Kidney capillary endothelial cell (primary cell): ENCODE results near the gene LHFPL2.

Experiments used
- DNase-seq: peaks from one replicate; pipeline ENCODE4 v3.0.0-alpha.2; 2018; ENCODE audit warnings: low spot score

The LHFPL2 gene

DNA sequence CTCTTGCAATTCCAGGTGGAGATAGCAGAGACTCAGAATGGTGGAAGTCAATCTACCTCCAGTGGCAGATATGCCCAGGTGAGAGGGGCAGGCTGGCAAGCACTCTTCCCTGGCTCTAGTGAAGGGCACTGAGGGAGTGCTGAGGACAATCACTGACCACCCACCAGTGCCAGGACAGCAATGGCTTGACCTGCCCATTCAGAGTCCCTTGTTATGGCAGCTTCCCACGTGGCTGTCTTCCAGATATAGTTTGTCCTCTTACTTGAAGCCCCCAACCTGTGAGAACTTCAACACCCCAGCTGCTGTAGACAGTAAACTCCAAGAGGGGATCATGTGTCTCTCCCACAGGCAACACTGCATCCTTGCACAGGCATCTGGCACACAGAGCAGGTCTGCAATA, 104.7 kb downstream of the LHFPL2 start:
- DNase-seq, result no peak

DNA sequence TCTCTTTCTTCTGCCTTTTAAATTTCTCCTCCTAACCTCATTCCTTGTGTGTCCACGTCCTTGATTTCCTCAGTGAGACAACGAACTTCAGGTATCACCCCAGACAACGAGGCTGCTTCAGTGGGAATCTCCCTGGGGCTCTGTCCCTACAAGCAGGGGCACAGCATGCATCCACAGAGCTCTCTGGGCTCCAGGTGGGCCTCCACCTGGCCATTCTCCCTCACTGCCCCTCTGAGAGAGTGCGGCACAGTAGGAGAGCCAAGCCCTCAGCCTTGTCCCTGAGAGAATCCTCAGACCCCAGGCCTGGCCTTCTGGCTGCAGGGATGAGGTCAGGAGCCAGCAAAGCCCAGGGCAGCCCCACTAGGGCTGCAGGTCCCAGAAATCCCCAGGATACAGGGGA, 105.3 kb downstream of the LHFPL2 start:
- no peak for DNase-seq

DNA sequence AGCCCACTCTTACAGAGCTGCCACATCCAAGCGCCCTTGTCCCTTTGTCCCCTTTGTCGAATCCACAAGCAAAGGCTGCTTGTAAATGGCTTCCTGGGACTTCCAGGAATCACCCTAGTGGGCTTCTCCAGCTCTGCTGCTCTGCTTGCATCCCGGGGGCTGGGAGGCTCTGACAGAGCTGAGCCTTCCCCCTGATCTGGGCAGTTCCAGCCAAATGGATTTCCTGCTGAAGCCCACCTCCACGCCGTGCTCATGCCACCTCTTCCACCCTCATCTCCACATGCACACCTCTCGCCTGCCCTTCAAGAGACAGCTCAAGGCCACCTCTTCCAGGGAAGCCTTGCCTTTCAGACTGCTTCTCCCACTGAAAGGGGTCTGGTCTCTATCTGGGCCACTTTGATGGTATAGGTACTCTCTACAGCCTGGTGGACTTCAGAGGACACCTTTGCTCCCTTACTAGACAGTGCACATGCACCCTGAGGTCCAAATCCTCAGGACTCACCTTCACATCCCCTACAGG, 106.2 kb downstream of the LHFPL2 start:
- DNase-seq, result no peak

DNA sequence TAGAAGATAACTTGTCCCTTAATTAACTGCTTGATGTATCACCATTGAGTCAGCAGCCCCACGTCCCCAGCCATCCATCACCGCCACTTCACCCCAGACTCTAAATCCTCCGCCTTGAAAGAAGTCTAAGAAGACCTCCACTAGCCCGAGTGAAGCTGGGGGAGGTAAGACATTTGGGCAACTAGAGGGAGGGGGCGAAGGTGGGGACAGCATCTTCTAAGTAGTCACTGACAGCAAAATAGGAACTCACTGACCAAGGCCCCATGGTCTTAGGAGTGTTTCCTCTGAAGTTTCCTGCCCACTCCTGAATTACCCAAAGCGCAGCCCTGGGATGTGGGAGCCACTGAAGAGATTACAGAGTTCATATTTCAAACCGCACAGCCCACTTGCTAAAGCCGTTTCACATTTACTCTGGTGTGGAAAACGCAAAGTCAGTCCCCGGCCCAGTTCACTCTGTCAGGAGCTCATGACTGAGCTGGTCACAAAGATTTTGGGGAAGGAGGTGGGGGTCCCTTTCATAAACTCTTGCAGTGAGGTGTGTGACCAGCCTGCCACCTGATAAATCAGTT, 107.4 kb downstream of the LHFPL2 start:
- DNase-seq, result no peak

DNA sequence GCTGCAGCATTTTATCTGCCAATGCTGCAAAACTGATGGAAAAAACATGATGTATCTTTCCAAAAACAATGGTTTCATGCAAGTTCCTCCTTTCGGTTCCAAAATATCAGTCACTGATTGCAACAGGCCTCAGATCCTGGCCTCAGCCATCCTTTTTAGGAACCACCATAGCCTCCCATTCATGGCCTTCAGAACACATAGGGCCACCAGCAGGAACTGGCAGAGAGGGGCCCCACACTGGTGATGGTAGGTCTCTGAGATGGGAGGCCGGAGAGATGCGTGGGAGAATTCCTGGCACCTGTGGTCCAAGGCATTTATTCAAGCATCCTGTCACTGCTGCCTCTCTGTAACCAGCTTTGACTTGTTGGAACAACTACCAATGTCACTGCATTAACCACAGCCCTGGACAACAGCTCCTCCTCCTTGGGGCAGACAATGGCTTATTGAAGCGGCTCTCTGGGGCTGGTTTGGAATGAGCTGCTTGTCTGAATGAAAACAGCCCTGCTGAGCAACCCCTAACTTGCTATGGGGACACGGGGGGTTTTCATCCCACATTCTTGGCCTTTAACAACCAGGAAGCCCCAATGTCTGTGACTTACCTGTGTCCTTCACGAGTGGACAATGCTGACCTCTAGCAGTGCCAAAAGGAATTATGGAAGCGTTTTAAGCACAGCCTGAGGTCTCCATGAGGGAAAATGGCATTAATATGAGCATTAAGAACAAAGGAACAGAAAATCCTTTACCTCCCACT, 108.1 kb downstream of the LHFPL2 start:
- DNase-seq, result no peak

DNA sequence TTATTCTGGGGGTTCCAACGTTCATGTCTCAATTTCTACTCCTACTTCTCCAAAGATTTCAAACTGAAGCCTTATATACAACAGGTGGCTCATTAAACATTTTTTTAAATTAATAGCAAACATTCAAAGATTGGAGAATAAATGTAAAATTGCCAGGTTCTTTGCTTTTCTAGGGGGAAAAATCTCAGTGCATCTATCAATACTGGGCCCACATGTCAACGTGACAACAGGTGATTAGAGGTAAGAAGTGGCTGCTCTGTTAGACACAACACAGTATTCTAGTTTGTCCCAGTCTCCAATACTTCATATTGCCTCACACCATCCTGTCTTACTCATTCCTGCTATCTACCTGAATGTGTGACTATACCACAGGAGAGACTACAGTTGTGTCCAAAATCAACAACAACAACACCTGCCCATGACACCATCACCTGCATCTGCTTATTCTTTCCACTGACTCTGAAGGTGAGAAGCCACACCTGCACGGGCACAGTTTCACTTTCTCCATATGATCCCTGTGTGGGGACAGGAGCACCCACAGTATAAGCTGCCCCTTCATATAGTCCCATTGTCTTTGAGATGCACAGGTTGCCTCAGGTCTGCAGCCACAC, 110.2 kb downstream of the LHFPL2 start:
- no peak for DNase-seq

DNA sequence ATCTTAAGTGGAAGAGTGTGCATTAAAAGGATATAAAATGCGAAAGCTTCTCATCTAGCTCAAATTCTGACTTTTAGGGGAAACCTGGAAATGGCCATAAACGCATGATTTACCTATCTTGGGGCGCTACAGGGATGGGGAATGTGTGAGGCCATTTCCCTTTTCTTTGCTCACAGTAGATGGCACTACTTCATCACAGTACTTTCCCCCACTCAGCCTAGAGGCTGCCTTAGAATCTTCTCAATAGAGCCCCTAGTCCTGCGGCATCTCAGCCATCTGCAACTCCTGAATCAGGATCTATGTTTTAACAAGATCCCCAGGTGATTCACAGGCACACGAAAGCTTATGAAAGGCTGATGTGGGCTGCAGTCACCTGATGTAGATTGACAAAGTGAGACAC, 110.8 kb downstream of the LHFPL2 start:
- no peak for DNase-seq

DNA sequence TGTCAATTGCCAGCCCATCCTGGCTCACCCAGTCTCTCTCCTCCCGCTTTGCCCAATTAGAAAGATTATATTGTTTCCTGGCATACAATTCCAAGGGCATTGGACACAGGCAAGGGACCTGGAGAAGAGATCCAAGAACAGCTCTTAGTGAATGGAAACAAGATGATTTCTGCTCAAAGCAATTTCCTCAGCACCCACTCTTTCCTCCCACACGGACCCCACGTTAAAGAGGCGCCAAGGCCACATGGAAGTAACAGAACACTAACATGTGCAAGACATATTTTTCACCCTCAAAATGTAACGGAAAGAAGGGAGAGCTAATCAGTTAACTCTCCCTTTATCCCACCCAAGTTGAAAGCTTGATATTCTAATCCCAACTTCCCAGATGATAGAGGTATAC, 111.2 kb downstream of the LHFPL2 start:
- DNase-seq, result no peak

DNA sequence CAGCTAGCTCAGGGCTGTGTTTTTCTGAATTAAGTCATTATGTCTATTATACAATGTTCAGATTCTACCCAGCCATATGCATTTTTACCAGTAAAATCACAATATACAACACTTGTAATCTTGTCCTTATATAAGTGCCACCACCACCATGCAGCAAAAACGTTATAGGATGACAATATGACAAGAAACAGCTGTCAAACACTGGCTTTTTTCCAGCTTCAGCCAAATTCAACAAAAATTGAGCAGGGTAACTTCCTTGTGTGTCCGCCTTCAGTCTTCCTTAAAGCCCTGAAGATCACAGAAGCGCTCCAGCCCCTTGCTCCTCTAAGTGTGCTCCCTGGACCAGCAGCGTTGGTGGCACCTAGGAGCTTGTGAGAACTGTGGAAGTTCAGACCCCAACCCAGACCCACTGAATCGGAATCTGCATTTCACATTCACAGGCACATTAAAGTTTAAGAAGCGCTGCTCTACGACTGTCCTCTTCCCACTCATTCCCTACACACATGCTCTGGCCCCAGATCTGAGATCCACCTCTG, 111.8 kb downstream of the LHFPL2 start:
- no peak for DNase-seq

DNA sequence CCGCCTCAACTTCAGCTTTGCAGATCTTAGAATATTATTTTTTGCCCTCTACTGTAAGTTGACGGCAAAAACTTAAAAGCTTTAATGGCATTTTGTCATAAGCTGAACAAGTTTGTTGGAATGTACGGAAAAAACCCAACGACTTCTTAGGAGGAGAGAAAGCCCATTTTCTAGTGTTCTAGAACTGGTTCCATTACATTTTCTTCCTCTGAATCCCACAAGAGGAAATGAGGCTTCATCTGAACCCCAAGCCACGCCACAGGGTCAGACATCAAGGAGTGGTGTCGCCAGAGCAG, 113.7 kb downstream of the LHFPL2 start:
- DNase-seq, result no peak

DNA sequence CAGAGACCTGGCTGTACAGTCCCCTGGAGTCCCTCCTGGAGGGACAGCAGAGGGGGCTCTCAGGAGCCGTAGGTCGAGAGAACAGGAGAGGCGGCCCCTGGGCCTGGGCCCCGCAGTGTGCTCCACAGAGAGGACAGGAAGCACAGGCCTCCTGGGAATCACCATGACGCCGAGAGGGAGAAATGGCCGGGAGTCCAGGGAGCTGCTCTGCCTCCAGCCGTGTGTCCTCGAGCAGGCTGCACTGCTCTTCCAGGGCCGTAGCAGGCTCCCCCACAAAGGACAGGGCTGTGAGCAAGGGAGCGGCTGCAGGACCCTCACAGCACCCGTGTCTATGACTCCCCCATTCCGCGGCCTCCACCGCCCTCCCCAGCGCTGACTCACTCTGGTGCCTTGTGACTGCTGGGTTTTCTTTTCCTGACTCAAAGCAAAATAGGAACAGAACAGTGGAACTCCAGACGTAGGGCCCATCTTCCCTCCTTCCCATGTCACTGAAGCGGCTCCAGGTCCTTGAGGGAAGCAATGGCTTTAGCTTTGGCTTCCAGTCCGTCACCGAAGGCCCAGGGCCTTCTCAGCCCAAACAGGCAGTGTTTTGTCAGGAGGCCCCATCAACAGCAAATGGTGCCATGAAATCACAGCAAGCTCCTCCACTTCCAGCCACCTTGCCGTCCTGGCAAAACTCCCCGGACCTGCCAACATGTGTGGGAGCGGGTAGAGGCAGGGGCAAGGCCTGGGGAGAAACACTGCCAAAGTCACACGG, 114.2 kb downstream of the LHFPL2 start:
- DNase-seq, result no peak

DNA sequence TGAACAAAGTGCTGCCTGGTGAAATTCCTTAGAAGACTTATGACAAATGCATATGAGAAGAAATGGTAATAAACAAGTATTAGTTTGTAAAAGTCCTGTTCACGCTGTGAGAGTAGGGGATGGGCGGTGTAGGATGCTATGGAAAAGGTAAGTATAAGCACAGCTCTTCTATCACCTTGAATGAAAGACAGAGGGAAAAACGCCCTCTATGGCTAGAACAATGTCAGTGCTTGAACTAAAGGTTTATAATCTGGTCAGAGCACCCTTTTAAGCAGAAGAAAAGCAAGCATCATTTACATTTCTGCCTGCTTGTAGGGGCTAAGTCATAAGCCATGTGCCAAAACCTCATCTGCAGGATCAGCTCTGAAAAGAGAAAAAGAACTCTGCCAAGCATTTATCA, 115.2 kb downstream of the LHFPL2 start:
- DNase-seq, result no peak

DNA sequence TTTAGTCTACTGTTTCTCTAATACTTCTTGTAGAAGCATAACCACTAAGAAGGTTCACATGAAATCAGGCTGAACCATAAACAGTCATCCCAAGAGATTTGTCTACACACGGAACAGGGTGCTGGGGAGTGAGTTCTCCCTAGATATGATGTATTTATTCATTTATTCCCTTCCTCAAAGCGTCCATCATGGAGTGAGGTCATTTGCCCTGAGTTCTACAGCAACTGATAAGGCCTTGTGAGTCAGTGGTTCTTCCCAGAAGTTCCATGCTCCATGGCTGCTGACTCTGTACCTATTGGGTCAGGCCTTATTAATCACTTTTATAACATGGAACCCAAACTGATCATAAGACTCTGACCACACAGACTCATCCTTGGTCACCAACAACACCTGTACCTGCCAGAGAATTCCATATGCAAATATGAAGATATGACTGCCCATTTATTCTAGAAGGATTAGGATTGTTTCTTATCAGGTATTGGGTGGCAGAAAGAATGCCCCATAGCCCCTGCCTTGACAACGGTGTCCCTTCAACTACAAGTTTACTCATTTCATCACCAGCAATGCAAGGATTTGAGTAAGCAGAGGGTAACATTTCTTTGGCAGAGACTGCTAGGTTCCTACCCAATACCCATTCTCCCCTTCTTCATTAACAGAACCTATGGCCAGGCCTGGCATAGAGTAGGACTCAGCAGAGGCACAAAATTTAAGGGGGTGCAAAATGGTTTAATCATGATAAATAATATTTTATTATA, 118.1 kb downstream of the LHFPL2 start:
- no peak for DNase-seq

DNA sequence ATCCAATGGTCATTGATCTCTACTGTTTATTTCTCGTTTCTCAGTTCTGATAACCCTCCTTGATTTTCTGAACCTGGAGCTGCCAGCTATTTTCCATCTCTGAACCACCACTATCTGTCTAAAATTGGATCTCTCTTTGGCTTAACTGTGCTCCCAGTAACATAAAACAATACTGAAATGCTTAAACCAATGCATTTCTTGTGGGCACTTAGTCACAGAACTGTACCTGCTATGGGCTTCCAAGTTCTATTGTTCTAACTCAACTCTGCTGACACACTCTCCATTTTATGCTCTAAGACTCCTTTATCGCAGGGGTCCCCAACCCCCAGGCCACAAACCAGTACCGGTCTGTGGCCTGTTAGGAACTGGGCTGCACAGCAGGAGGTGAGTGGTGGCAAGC, 120.6 kb downstream of the LHFPL2 start:
- no peak for DNase-seq

DNA sequence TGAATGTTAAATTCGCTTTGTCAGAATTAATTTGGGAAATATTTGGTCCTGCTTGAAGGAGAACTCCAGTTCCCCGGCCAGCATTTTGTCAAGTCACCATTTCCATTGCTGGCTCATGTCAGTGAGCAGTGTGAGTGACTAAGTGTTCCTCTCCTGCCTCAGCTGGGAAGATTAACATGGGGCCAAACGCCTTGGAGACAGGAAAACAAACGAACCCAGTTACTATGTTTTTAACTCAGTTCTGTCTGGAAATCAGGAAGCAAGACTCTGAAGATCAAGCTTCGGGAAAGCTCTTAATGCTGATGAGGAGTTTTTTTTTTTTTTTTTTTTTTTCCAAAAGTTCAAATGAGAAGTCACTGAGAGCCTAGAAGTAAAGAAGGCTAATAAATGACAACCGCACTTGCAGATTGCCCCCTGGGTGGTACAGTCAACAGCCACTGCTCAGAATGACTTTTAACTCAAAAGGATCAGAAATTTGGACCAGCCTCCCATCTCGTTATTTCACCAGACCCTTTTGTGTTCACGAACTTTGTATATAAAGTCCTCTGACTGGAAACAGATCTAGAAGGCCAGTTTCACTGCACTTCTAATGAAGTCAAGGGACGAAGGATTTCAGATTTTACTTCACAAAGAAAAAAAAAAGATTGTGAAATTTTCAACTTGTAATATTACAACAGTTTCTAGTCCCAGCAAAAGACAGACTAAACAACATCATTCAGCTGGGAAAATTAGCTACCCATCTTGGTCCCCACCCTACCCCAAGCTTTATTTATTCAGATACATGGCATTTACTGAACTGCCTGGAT, 121.3 kb downstream of the LHFPL2 start:
- DNase-seq, result peak; percentile 94

DNA sequence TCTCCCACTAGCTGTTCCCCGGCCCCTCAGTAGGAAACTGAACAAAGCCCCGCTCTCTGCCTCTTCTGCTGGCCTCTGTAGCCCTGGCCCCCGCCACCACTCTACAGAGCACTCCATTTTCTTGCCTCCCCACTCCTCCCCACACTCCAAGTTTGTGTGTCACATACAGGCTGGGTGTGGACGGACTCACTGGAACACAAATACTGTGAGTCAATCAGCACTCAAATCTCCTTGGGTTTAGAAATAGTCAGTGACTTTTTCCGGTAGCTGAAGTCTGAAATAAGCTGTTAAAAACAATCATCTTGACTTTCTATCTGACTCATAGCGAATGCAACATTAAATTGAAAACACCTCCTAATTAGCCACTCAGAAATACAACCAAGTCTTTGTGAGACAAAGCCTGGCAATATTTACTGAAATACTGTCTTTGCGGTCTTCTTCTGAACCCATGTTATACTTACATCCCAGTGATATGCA, 122.5 kb downstream of the LHFPL2 start:
- DNase-seq, result no peak

DNA sequence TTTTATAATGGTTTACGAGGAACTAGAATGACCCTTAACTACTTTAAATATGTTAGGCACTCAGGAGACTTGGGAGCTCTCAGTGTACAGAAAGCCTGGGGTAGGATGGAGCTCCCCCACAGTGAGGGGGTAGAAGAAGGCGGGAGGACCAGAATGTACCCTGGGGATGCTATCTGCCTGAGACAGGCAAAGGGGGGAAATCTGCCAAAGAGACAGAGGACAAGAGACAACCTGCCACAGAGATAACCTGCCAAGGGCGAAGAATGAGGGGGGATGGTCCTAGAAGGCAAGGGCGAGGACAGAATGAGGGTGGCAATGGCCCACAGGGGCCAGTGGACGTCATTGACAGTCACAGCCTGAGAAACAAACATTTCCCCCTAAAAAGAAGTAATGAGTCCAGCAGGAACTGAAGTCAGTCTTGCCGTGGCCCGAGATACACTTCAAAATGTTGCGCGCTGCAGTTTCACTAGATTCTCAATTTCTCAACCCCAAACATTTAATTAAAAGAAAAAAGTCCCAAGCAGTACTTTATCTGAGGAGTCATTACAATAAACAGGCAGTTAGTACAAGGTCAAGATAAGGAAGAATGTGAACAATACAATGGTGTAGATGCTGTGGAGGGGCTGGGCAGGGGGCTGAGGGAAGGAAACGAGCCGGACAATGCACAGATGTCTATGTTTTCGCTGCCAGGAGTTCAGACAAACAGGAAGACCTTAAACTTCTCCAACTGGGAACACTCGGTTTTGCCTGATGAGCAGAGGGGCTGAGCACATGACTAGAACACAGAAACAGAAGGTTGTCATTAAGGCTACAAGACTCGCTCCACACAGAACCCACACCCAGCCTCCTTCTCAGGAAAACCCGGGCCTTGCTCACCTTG, 125.0 kb downstream of the LHFPL2 start:
- no peak for DNase-seq

DNA sequence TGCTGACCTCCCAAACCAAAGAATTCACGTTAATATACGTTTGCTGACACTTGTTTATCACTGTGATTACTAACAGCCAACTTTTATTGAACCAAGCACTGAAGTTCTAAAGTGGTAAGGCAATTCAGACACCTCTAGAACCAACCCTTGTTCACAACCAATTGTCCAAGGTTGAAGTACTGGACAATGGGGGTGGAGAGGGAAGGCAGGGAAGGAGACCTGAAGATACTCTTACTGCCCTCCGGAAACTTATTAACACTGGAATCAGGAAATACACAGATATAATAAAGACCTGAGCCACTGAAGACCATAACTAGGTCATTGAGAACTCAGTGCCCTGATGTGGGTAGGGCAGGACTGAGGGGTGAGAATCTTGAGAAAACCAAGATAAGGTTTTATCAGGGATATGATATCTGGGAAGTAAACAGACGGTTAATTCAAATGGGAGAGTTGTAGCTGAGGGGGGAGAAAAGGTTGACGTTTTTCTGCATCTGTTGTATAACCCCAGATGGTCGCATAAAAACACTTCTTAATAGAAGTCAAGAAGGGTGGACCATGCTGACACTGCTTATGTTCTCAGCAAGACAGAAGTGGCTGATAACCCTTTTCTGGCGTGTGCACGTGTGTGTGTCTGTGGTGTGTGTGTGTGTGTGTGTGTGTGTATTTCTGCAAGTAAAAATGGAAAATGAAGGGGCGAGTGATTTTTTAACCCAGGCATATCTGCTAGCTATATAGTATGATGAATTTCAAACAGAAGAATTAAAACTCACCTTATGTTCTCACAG, 125.9 kb downstream of the LHFPL2 start:
- no peak for DNase-seq

DNA sequence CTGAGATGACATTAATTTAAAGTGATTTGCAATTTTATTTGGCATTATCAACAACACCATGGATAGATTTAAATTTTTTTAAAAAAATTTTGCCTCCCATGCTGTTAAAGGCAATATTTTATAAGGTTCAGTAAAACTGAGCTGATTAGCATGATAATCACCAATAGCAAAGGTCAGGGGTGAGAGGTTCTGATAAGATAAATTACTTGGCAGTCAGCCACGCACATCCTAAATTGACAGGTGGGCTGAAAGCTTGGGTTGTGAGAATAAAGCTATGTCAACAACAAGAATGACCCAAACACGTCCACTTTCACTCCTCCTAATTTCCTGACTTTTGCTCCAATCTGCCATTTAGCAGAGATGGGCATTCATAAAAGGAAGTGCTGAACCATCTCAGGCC, 127.1 kb downstream of the LHFPL2 start:
- no peak for DNase-seq
